SK-N-SH (cell line): ENCODE data around the gene PCLO. TPM values are rescaled to one million over a fixed set of nuclear protein-coding genes. Genes with fewer than 3 reads are reported as not detected.

ENCODE experiments used
- CTCF ChIA-PET: fragments of 300-600, 350-600 bp; formaldehyde crosslinking; extraction: SDS; loops from one replicate; lab custom pipeline; 2021; lab: Yijun Ruan, JAX
- POLR2A ChIA-PET: fragments of 350-600 bp; sonication (Branson Sonifier 250); formaldehyde crosslinking; extraction: SDS; loops from one replicate; lab custom pipeline; 2020; ENCODE audit warnings: antibody characterized with exemption, inconsistent platforms; lab: Yijun Ruan, JAX
- DNase-seq: peaks from one replicate; pipeline ENCODE4 v3.0.0; 2012
- H2AFZ ChIP-seq: fragments of 200-600 bp; sonication (generic); 2 replicates; pipeline ENCODE4 v1.8.1; 2016; ENCODE audit warnings: antibody characterized with exemption, mild to moderate bottlenecking, low read depth
- H3F3A ChIP-seq: fragments of 200-600 bp; sonication (generic); replicated peaks from 2 replicates; pipeline ENCODE3; 2016; ENCODE audit warnings: antibody characterized with exemption, mild to moderate bottlenecking; ENCODE audit not compliant: insufficient read depth
- H3K27ac ChIP-seq, 2 experiments: fragments of 200-500 bp in 1 of 2; fragments of 200-600 bp in 1 of 2; sonication (Bioruptor generic) in 1 of 2; sonication (generic), shearing (Covaris generic) in 1 of 2; 2 replicates each; pipeline versions ENCODE4 v1.5.1 to v1.6.1; 2014 to 2016; ENCODE audit warnings: low read depth in 2 of 2, inconsistent platforms in 1 of 2, low read length in 1 of 2, mild to moderate bottlenecking in 1 of 2, mixed read lengths in 1 of 2
- H3K27me3 ChIP-seq: fragments of 200-600 bp; sonication (generic), shearing (Covaris generic); 2 replicates; pipeline ENCODE4 v1.6.1; 2016; ENCODE audit warnings: mixed run types; ENCODE audit not compliant: insufficient read depth
- H3K36me3 ChIP-seq, 2 experiments: fragments of 200-500 bp in 1 of 2; fragments of 200-600 bp in 1 of 2; sonication (Bioruptor generic) in 1 of 2; sonication (generic) in 1 of 2; replicated peaks in 1 of 2; 2 replicates each; pipeline versions ENCODE3 to v1.5.1; 2014 to 2016; ENCODE audit warnings: low read length in 1 of 2, mild to moderate bottlenecking in 1 of 2; ENCODE audit not compliant: insufficient read depth in 2 of 2, control insufficient read depth in 1 of 2
- H3K4me1 ChIP-seq, 2 experiments: fragments of 200-500 bp in 1 of 2; fragments of 200-600 bp in 1 of 2; sonication (Bioruptor generic) in 1 of 2; sonication (generic), shearing (Covaris generic) in 1 of 2; 2 replicates each; pipeline versions ENCODE4 v1.5.1 to v1.6.1; 2014 to 2016; ENCODE audit warnings: low read depth in 1 of 2, low read length in 1 of 2, mixed run types in 1 of 2; ENCODE audit not compliant: insufficient read depth in 2 of 2, control insufficient read depth in 1 of 2
- H3K4me2 ChIP-seq: fragments of 200-600 bp; sonication (generic), shearing (Covaris generic); 2 replicates; pipeline ENCODE4 v1.6.1; 2017; ENCODE audit warnings: mixed run types
- H3K4me3 ChIP-seq, 2 experiments: fragments of 200-500 bp in 1 of 2; fragments of 200-600 bp in 1 of 2; sonication (Bioruptor generic) in 1 of 2; sonication (generic), shearing (Covaris generic) in 1 of 2; 2 replicates each; pipeline versions ENCODE4 v1.5.1 to v1.8.1; 2014 to 2016; ENCODE audit warnings: low read depth in 2 of 2, inconsistent platforms in 1 of 2, low read length in 1 of 2, mild to moderate bottlenecking in 1 of 2, mixed read lengths in 1 of 2, moderate library complexity in 1 of 2
- H3K79me2 ChIP-seq: fragments of 200-600 bp; sonication (generic); 2 replicates; pipeline ENCODE4 v1.8.1; 2017; ENCODE audit warnings: mild to moderate bottlenecking; ENCODE audit not compliant: insufficient read depth
- H3K9ac ChIP-seq: fragments of 200-600 bp; sonication (generic); 2 replicates; pipeline ENCODE4 v1.6.1; 2017; ENCODE audit warnings: mixed run types
- H3K9me2 ChIP-seq: fragments of 200-600 bp; sonication (generic); 2 replicates; pipeline ENCODE4 v1.6.1; 2017; ENCODE audit warnings: mixed run types
- H3K9me3 ChIP-seq: fragments of 200-600 bp; sonication (generic); 2 replicates; pipeline ENCODE4 v1.6.1; 2017; ENCODE audit warnings: mixed run types, mild to moderate bottlenecking, moderate library complexity
- H4K20me1 ChIP-seq: fragments of 200-600 bp; sonication (generic); 2 replicates; pipeline ENCODE4 v1.6.1; 2017; ENCODE audit warnings: mild to moderate bottlenecking, mixed run types; ENCODE audit not compliant: insufficient read depth
- EP300 ChIP-seq, 2 experiments: IDR thresholded peaks; 2 replicates each; pipeline versions ENCODE4 v1.4.0 to v1.6.1; 2012; ENCODE audit warnings: borderline replicate concordance in 1 of 2, low read depth in 1 of 2, low read length in 1 of 2
- EZH2phosphoT487 ChIP-seq: fragments of 200-600 bp; sonication (generic); IDR thresholded peaks from 2 replicates; pipeline ENCODE4 v1.6.1; 2017; ENCODE audit warnings: low read depth, mixed run types, mild to moderate bottlenecking, antibody characterized with exemption, moderate library complexity, borderline replicate concordance
- GABPA ChIP-seq: IDR thresholded peaks from 2 replicates; pipeline ENCODE4 v1.4.0; 2012; ENCODE audit warnings: low read depth, mild to moderate bottlenecking
- GATA2 ChIP-seq: sonication (generic); formaldehyde crosslinking; IDR thresholded peaks from 2 replicates; pipeline ENCODE4 v1.5.0; 2020; ENCODE audit warnings: mild to moderate bottlenecking, missing genetic modification reagents
- RAD21 ChIP-seq: IDR thresholded peaks from 2 replicates; pipeline ENCODE4 v1.6.1; 2012; ENCODE audit warnings: mild to moderate bottlenecking, low read length
- RCOR1 ChIP-seq: fragments of 150-350 bp; IDR thresholded peaks from 2 replicates; pipeline ENCODE4 v1.6.1; 2017; ENCODE audit warnings: antibody characterized with exemption, low read length
- RXRA ChIP-seq: IDR thresholded peaks from 2 replicates; pipeline ENCODE4 v1.4.0; 2012; ENCODE audit warnings: low read depth, mild to moderate bottlenecking, borderline replicate concordance
- SIN3A ChIP-seq: IDR thresholded peaks from 2 replicates; pipeline ENCODE4 v1.6.1; 2012; ENCODE audit warnings: low read depth, mild to moderate bottlenecking, low read length, moderate library complexity, borderline replicate concordance
- SMC3 ChIP-seq: IDR thresholded peaks from 2 replicates; pipeline ENCODE4 v1.6.1; 2012; ENCODE audit warnings: low read depth, low read length, improper control_type of control experiment
- TAF1 ChIP-seq: IDR thresholded peaks from 2 replicates; pipeline ENCODE4 v1.6.1; 2012; ENCODE audit warnings: low read depth, mild to moderate bottlenecking, low read length, moderate library complexity, borderline replicate concordance
- TCF12 ChIP-seq: IDR thresholded peaks from 2 replicates; pipeline ENCODE4 v1.4.0; 2012
- TEAD4 ChIP-seq: IDR thresholded peaks from 2 replicates; pipeline ENCODE4 v1.4.0; 2012; ENCODE audit warnings: mild to moderate bottlenecking, borderline replicate concordance; ENCODE audit not compliant: insufficient read depth
- WGBS: methylation state at CpG from one replicate; pipeline ENCODE4 v1.1.6; 2017; ENCODE audit warnings: low lambda C conversion rate; 5-methylcytosine and 5-hydroxymethylcytosine counted together
- polyA plus RNA-seq, 3 experiments: library from polyadenylated mRNA; depleted of rRNA; stranded (reverse); fragments of >200 nt; gene quantifications; 2 replicates each; pipeline ENCODE4 v1.2.3, GENCODE V29; 2012
- TF ChIP-seq, protein P1 (sequence below): IDR thresholded peaks from 2 replicates; pipeline ENCODE4 v1.4.0; 2012; ENCODE audit warnings: low read depth, borderline replicate concordance
- TF ChIP-seq, protein P2 (sequence below): fragments of 200-600 bp; sonication (generic); IDR thresholded peaks from 2 replicates; pipeline ENCODE4 v1.6.1; 2017; ENCODE audit warnings: antibody characterized with exemption, mild to moderate bottlenecking, moderate library complexity
- TF ChIP-seq, protein P3 (sequence below): IDR thresholded peaks from 2 replicates; pipeline ENCODE4 v1.4.0; 2012; ENCODE audit warnings: low read depth
- TF ChIP-seq, protein P4 (sequence below): IDR thresholded peaks from 2 replicates; pipeline ENCODE4 v1.6.1; 2012; ENCODE audit warnings: mild to moderate bottlenecking, low read depth, low read length, moderate library complexity
- TF ChIP-seq, protein P5 (sequence below): fragments of 150-350 bp; IDR thresholded peaks from 2 replicates; pipeline ENCODE4 v1.6.1; 2016; ENCODE audit warnings: mild to moderate bottlenecking, low read depth, low read length

Gene PCLO
- polyA plus RNA-seq, 1 of the 3 experiments (the other 2 are of a cell fraction), result 0.51 TPM

DNA sequence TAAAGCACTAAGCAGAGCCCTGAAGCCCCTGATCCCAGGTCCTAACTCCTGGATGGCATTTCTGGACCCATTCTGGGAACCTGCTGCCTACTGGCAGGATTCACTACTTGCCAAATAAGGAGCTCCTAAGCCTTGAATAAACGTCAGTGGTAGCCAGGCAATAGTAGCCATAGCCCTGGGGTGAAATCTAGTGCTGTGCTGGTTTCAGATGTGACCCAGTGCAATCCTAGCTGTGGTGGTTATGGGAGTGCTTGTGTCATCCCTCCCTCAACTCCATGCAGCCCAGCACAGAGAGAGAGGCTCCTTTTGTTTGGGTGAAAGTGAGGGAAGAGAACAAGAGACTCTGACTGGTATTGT, 43.7 kb downstream of the PCLO start (continued):
- TF ChIP-seq, protein P1, sequence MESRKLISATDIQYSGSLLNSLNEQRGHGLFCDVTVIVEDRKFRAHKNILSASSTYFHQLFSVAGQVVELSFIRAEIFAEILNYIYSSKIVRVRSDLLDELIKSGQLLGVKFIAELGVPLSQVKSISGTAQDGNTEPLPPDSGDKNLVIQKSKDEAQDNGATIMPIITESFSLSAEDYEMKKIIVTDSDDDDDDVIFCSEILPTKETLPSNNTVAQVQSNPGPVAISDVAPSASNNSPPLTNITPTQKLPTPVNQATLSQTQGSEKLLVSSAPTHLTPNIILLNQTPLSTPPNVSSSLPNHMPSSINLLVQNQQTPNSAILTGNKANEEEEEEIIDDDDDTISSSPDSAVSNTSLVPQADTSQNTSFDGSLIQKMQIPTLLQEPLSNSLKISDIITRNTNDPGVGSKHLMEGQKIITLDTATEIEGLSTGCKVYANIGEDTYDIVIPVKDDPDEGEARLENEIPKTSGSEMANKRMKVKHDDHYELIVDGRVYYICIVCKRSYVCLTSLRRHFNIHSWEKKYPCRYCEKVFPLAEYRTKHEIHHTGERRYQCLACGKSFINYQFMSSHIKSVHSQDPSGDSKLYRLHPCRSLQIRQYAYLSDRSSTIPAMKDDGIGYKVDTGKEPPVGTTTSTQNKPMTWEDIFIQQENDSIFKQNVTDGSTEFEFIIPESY, result no peak
- no peak for TF ChIP-seq RAD21
- no peak for TF ChIP-seq GATA2 (CRISPR knock-in tag)
- no peak for TF ChIP-seq TAF1

DNA sequence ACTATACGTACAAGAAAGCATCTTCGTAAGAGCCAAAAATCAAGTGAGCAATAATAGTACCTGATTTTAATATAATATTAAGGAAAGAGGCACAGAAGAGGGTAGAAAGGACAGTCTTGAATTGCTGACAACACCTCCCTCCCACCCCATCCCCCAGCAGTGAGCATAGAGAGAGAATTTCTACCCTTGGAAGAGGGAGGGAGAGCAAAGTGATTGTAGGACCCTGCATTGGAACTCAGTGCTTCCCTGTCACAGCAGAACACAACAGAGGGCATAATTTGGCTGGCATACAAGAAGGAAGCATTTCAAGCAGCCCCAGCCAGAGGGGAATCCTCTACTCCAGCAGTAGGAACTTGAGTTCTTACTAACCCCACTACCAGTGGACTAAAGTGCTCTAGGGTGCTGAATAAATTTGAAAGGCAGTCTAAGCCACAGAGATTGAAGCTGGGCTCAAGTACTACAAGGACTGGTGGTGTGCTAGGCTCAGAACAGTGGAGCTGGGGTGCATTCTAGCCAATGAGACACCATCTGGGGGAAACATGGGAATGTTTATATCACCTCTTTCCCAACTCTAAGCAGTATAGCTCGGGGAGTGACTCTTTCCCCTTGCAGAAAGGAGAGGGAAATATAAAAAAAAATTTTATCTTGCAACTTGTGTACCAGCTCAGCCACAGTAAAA, 44.2 kb downstream of the PCLO start:
- Histone ChIP-seq H3K9me3 (peaks cover 23% of the 10 kb centered on the region; the same call in 1 of the 2 replicates), H4K20me1 (no peaks in the 10 kb centered on the region), H3K9ac (no peak overlapping the region), H3K4me1 (peaks cover 0 to 3% of the 10 kb centered on the region in 2 experiments; a peak in 2 of 4 replicates), H3K27ac (no peak overlapping the region), H3K79me2 (no peaks in the 10 kb centered on the region), H3K9me2 (no peaks in the 10 kb centered on the region), H3K36me3 (no peaks in the 10 kb centered on the region), H3K4me2 (no peak overlapping the region), H3K4me3 (no peak overlapping the region), H2AFZ (no peak overlapping the region), H3K27me3 (no peaks in the 10 kb centered on the region), H3F3A (no peaks in the 10 kb centered on the region)
- ChIA-PET POLR2A (no interaction called here), CTCF (interaction anchor here (1.2 kb wide), 1 partner anchor 46 kb away, joined by 3 read pairs; no protein-coding TSS in a partner anchor)
- TF ChIP-seq, protein P2, sequence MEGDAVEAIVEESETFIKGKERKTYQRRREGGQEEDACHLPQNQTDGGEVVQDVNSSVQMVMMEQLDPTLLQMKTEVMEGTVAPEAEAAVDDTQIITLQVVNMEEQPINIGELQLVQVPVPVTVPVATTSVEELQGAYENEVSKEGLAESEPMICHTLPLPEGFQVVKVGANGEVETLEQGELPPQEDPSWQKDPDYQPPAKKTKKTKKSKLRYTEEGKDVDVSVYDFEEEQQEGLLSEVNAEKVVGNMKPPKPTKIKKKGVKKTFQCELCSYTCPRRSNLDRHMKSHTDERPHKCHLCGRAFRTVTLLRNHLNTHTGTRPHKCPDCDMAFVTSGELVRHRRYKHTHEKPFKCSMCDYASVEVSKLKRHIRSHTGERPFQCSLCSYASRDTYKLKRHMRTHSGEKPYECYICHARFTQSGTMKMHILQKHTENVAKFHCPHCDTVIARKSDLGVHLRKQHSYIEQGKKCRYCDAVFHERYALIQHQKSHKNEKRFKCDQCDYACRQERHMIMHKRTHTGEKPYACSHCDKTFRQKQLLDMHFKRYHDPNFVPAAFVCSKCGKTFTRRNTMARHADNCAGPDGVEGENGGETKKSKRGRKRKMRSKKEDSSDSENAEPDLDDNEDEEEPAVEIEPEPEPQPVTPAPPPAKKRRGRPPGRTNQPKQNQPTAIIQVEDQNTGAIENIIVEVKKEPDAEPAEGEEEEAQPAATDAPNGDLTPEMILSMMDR, result no peak
- TF ChIP-seq EP300 (IDR thresholded peaks at IDR 0.05; ENCODE audit: borderline replicate concordance in 1 of 2, low read depth in 1 of 2, low read length in 1 of 2), result no peak
- TF ChIP-seq, protein P3, sequence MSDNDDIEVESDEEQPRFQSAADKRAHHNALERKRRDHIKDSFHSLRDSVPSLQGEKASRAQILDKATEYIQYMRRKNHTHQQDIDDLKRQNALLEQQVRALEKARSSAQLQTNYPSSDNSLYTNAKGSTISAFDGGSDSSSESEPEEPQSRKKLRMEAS, result no peak
- TF ChIP-seq, protein P4, sequence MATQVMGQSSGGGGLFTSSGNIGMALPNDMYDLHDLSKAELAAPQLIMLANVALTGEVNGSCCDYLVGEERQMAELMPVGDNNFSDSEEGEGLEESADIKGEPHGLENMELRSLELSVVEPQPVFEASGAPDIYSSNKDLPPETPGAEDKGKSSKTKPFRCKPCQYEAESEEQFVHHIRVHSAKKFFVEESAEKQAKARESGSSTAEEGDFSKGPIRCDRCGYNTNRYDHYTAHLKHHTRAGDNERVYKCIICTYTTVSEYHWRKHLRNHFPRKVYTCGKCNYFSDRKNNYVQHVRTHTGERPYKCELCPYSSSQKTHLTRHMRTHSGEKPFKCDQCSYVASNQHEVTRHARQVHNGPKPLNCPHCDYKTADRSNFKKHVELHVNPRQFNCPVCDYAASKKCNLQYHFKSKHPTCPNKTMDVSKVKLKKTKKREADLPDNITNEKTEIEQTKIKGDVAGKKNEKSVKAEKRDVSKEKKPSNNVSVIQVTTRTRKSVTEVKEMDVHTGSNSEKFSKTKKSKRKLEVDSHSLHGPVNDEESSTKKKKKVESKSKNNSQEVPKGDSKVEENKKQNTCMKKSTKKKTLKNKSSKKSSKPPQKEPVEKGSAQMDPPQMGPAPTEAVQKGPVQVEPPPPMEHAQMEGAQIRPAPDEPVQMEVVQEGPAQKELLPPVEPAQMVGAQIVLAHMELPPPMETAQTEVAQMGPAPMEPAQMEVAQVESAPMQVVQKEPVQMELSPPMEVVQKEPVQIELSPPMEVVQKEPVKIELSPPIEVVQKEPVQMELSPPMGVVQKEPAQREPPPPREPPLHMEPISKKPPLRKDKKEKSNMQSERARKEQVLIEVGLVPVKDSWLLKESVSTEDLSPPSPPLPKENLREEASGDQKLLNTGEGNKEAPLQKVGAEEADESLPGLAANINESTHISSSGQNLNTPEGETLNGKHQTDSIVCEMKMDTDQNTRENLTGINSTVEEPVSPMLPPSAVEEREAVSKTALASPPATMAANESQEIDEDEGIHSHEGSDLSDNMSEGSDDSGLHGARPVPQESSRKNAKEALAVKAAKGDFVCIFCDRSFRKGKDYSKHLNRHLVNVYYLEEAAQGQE, result no peak
- no peak for TF ChIP-seq SMC3
- TF ChIP-seq, protein P5, sequence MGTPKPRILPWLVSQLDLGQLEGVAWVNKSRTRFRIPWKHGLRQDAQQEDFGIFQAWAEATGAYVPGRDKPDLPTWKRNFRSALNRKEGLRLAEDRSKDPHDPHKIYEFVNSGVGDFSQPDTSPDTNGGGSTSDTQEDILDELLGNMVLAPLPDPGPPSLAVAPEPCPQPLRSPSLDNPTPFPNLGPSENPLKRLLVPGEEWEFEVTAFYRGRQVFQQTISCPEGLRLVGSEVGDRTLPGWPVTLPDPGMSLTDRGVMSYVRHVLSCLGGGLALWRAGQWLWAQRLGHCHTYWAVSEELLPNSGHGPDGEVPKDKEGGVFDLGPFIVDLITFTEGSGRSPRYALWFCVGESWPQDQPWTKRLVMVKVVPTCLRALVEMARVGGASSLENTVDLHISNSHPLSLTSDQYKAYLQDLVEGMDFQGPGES, result no peak
- TF ChIP-seq TCF12, result no peak
- no peak for TF ChIP-seq SIN3A
- TF ChIP-seq RXRA, result no peak
- TF ChIP-seq TEAD4, result no peak
- TF ChIP-seq EZH2phosphoT487, result no peak
- no peak for TF ChIP-seq TAF1
- no peak for TF ChIP-seq GABPA
- no peak for TF ChIP-seq RCOR1
- no peak for DNase-seq
- WGBS, result 75% methylated on average over 3 of the region's 3 CpGs
